HepG2 (cell line): Measurements from ENCODE around the gene PHF3. TPM values are rescaled to one million over a fixed set of nuclear protein-coding genes. Genes with fewer than 3 reads are reported as not detected.

Experiments used
- ARHGAP35 ChIP-seq: sonication (generic); formaldehyde crosslinking; IDR thresholded peaks from 2 replicates; pipeline ENCODE4 v1.9.0; 2022; ENCODE audit warnings: mild to moderate bottlenecking, inconsistent platforms, moderate library complexity, missing genetic modification reagents, borderline replicate concordance
- ARID5B ChIP-seq: IDR thresholded peaks from 2 replicates; pipeline ENCODE4 v1.4.0; 2020; ENCODE audit warnings: mild to moderate bottlenecking, missing genetic modification reagents
- ARNT2 ChIP-seq: sonication (generic); formaldehyde crosslinking; IDR thresholded peaks from 2 replicates; pipeline ENCODE4 v1.8.0; 2022; ENCODE audit warnings: mild to moderate bottlenecking, low read depth, missing genetic modification reagents, moderate library complexity
- CBFB ChIP-seq: sonication (generic); formaldehyde crosslinking; IDR thresholded peaks from 2 replicates; pipeline ENCODE4 v1.4.0; 2020; ENCODE audit warnings: missing genetic modification reagents
- ELF1 ChIP-seq: sonication (generic); formaldehyde crosslinking; IDR thresholded peaks from 2 replicates; pipeline ENCODE4 v1.4.0; 2020; ENCODE audit warnings: missing genetic modification reagents
- EZH2 ChIP-seq: conservative IDR thresholded peaks from 2 replicates; pipeline ENCODE4 v1.6.1; 2012; ENCODE audit warnings: mild to moderate bottlenecking, low read depth, low read length, moderate library complexity
- FOXJ3 ChIP-seq: sonication (generic); formaldehyde crosslinking; IDR thresholded peaks from 2 replicates; pipeline ENCODE4 v1.4.0; 2020; ENCODE audit warnings: missing genetic modification reagents, mild to moderate bottlenecking, borderline replicate concordance
- FOXK1 ChIP-seq: sonication (generic); formaldehyde crosslinking; IDR thresholded peaks from 2 replicates; pipeline ENCODE4 v1.4.0; 2020; ENCODE audit warnings: low read depth, missing genetic modification reagents, borderline replicate concordance
- HES4 ChIP-seq: sonication (generic); formaldehyde crosslinking; IDR thresholded peaks from 2 replicates; pipeline ENCODE4 v1.9.0; 2021; ENCODE audit warnings: mild to moderate bottlenecking, missing genetic modification reagents, borderline replicate concordance
- NAIF1 ChIP-seq: sonication (generic); formaldehyde crosslinking; IDR thresholded peaks from 2 replicates; pipeline ENCODE4 v1.5.0; 2020; ENCODE audit warnings: mild to moderate bottlenecking, missing genetic modification reagents, borderline replicate concordance
- NFRKB ChIP-seq: fragments of 450-650 bp; IDR thresholded peaks from 2 replicates; pipeline ENCODE4 v1.6.1; 2017
- POGZ ChIP-seq: sonication (generic); formaldehyde crosslinking; IDR thresholded peaks from 2 replicates; pipeline ENCODE4 v1.4.0; 2020; ENCODE audit warnings: mild to moderate bottlenecking, missing genetic modification reagents
- SCMH1 ChIP-seq: sonication (generic); formaldehyde crosslinking; IDR thresholded peaks from 2 replicates; pipeline ENCODE4 v1.9.0; 2021; ENCODE audit warnings: missing genetic modification reagents, mild to moderate bottlenecking, borderline replicate concordance
- SNRNP70 ChIP-seq: fragments of 200-400 bp; formaldehyde crosslinking; IDR thresholded peaks from 2 replicates; pipeline ENCODE4 v1.6.1; 2017; ENCODE audit warnings: mild to moderate bottlenecking, low read depth, low read length, moderate library complexity
- SRSF1 ChIP-seq: fragments of 200-400 bp; formaldehyde crosslinking; optimal IDR thresholded peaks from 2 replicates; pipeline ENCODE3; 2017; ENCODE audit warnings: mild to moderate bottlenecking, low read depth, low read length, moderate library complexity
- ZBTB38 ChIP-seq: sonication (generic); formaldehyde crosslinking; IDR thresholded peaks from 2 replicates; pipeline ENCODE4 v1.5.1; 2020; ENCODE audit warnings: mild to moderate bottlenecking, missing genetic modification reagents
- ZGPAT ChIP-seq: IDR thresholded peaks from 2 replicates; pipeline ENCODE4 v1.6.1; 2016; ENCODE audit warnings: mild to moderate bottlenecking
- ZNF451 ChIP-seq: sonication (generic); formaldehyde crosslinking; IDR thresholded peaks from 2 replicates; pipeline ENCODE4 v1.5.0; 2020; ENCODE audit warnings: mild to moderate bottlenecking, missing genetic modification reagents
- ZNF749 ChIP-seq: sonication (generic); formaldehyde crosslinking; IDR thresholded peaks from 2 replicates; pipeline ENCODE4 v1.8.0; 2022; ENCODE audit warnings: mild to moderate bottlenecking, missing genetic modification reagents, moderate library complexity, borderline replicate concordance
- polyA plus RNA-seq, 8 experiments: library from polyadenylated mRNA; depleted of rRNA in 3 of 8; stranded (reverse) in 7 of 8; unstranded in 1 of 8; fragments of >200 nt; fragmentation: Illumina TruSeq in 4 of 8; extraction: Trizol in 4 of 8; gene quantifications; 2 replicates each; pipeline versions ENCODE4 v1.2.1 to v1.2.3, GENCODE V29; 2011 to 2016; ENCODE audit warnings: low read depth in 4 of 8, missing spikeins in 1 of 8, mixed read lengths in 1 of 8; ENCODE audit not compliant: insufficient read depth in 1 of 8
- total RNA-seq, 5 experiments: library from RNA; depleted of rRNA; stranded (reverse); fragments of >200 nt; fragmentation: Illumina TruSeq; extraction: Trizol; gene quantifications; 2 replicates each; pipeline ENCODE4 v1.2.3, GENCODE V29; 2016; ENCODE audit warnings: low read depth in 1 of 5
- TF ChIP-seq, protein P1 (sequence below), 2 experiments: sonication (generic) in 1 of 2; formaldehyde crosslinking in 1 of 2; IDR thresholded peaks; 2 replicates each; pipeline versions ENCODE4 v1.5.1 to v1.6.1; 2011 to 2020; ENCODE audit warnings: borderline replicate concordance in 1 of 2, low read depth in 1 of 2, low read length in 1 of 2, mild to moderate bottlenecking in 1 of 2, missing genetic modification reagents in 1 of 2, moderate library complexity in 1 of 2
- TF ChIP-seq, protein P2 (sequence below): sonication (generic); formaldehyde crosslinking; IDR thresholded peaks from 2 replicates; pipeline ENCODE4 v1.4.0; 2020; ENCODE audit warnings: missing genetic modification reagents

PHF3 gene
- total and polyA plus RNA-seq, 2 of the 13 experiments (the other 11 are each of a cell fraction or from before 2014, with no cell fraction given) = 19.8 to 70.4 TPM

DNA sequence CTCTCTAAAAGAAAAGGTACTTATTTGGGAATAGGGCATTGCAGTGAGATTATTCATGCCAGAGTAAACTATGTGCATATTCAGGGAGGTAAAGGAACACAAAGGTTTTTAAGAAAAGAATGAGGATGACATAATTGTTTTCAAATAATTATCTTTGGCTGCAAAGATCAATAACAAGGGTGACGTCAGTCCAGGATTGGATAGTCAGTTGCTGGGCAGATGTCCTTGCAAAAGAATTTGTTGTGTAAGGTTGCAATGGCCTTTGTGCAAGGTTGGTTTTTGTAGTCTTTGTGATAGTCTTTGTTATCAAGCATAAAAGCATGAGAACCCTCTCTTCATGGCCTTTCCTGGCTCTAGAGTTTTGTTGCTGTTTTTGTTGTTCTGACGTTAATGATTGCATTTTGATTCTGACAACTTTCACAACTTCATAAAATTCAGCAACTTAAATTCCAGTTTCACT, 45.6 kb upstream of the PHF3 start (continued):
- peak; percentile 96 for TF ChIP-seq ARID5B
- no peak for TF ChIP-seq SRSF1
- TF ChIP-seq NAIF1 (CRISPR knock-in tag) = no peak
- TF ChIP-seq FOXK1 = peak; percentile 76; the same call in 1 of the 2 replicates
- no peak for TF ChIP-seq ELF1
- TF ChIP-seq SNRNP70 = no peak
- no peak for TF ChIP-seq ARHGAP35 (CRISPR knock-in tag)
- TF ChIP-seq ARNT2 (CRISPR knock-in tag) = 0 out of 2 replicates have a peak, but pooled peaks have one; percentile 19
- TF ChIP-seq ZNF749 (CRISPR knock-in tag) = no peak
- peak; percentile 66; the same call in 1 of the 2 replicates for TF ChIP-seq FOXJ3
- no peak for TF ChIP-seq EZH2
- no peak for TF ChIP-seq HES4 (CRISPR knock-in tag)
- no peak for TF ChIP-seq ZNF451 (CRISPR knock-in tag)
- TF ChIP-seq, protein P1, sequence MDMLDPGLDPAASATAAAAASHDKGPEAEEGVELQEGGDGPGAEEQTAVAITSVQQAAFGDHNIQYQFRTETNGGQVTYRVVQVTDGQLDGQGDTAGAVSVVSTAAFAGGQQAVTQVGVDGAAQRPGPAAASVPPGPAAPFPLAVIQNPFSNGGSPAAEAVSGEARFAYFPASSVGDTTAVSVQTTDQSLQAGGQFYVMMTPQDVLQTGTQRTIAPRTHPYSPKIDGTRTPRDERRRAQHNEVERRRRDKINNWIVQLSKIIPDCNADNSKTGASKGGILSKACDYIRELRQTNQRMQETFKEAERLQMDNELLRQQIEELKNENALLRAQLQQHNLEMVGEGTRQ (IDR thresholded peaks at IDR 0.05; ENCODE audit: low read depth, low read length) = no peak
- TF ChIP-seq, protein P1 (CRISPR knock-in tag; IDR thresholded peaks at IDR 0.05; ENCODE audit: borderline replicate concordance) = peak; percentile 36; the same call in 1 of the 2 replicates
- TF ChIP-seq ZGPAT (CRISPR knock-in tag) = peak; percentile 92
- TF ChIP-seq, protein P2, sequence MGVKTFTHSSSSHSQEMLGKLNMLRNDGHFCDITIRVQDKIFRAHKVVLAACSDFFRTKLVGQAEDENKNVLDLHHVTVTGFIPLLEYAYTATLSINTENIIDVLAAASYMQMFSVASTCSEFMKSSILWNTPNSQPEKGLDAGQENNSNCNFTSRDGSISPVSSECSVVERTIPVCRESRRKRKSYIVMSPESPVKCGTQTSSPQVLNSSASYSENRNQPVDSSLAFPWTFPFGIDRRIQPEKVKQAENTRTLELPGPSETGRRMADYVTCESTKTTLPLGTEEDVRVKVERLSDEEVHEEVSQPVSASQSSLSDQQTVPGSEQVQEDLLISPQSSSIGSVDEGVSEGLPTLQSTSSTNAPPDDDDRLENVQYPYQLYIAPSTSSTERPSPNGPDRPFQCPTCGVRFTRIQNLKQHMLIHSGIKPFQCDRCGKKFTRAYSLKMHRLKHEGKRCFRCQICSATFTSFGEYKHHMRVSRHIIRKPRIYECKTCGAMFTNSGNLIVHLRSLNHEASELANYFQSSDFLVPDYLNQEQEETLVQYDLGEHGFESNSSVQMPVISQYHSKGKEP (CRISPR knock-in tag) = no peak
- TF ChIP-seq POGZ (CRISPR knock-in tag) = peak; percentile 89
- TF ChIP-seq NFRKB = no peak
- no peak for TF ChIP-seq CBFB (CRISPR knock-in tag)
- no peak for TF ChIP-seq ZBTB38 (CRISPR knock-in tag)
- TF ChIP-seq SCMH1 (CRISPR knock-in tag) = no peak
